ENCODE data around the gene PROX2.

PROX2 gene

GRCh38 chr14:74855021-74855420, 20.9 kb downstream of the PROX2 start:
- no peak for ATAC-seq (ENCODE audit: low read depth)
- no peak for DNase-seq (ENCODE audit: low spot score in 2 of 2)
- H3K27ac Mint-ChIP-seq: no peak overlapping the region
- peaks cover 14% of the 10 kb centered on the region for H3K4me1 Mint-ChIP-seq
- no peaks in the 10 kb centered on the region for H3K36me3 Mint-ChIP-seq
- no peaks in the 10 kb centered on the region for H3K27me3 Mint-ChIP-seq
- H3K9me3 Mint-ChIP-seq: no peaks in the 10 kb centered on the region
- no peak overlapping the region for H3K4me3 Mint-ChIP-seq

- Mint-ChIP-seq H3K27ac (peak overlapping the region; percentile 45), H3K4me3 (no peak overlapping the region), H3K27me3 (no peaks in the 10 kb centered on the region), H3K9me3 (no peaks in the 10 kb centered on the region), H3K4me1 (peaks cover 18% of the 10 kb centered on the region), H3K36me3 (no peaks in the 10 kb centered on the region)
- DNase-seq (ENCODE audit: low spot score in 2 of 2): no peak
- no peak for ATAC-seq (ENCODE audit: low read depth)
These were observed 22.4 kb downstream of the PROX2 start for GRCh38 chr14:74853581-74853980.

- no peaks in the 10 kb centered on the region for H3K36me3 Mint-ChIP-seq
- peak; percentile 31 for ATAC-seq (ENCODE audit: low read depth)
- H3K4me1 Mint-ChIP-seq: peaks cover 18% of the 10 kb centered on the region
- H3K27ac Mint-ChIP-seq: peak overlapping the region; percentile 45
- DNase-seq (ENCODE audit: low spot score in 2 of 2): no peak
- no peak overlapping the region for H3K4me3 Mint-ChIP-seq
- no peaks in the 10 kb centered on the region for H3K27me3 Mint-ChIP-seq
- H3K9me3 Mint-ChIP-seq: no peaks in the 10 kb centered on the region
These were observed 22.9 kb downstream of the PROX2 start for GRCh38 chr14:74852922-74853530.

GRCh38 chr14:74848768-74849167, 27.2 kb downstream of the PROX2 start:
- DNase-seq (ENCODE audit: low spot score in 2 of 2) (no peak), ATAC-seq (ENCODE audit: low read depth) (no peak)
- no peaks in the 10 kb centered on the region for H3K36me3 Mint-ChIP-seq
- H3K27ac Mint-ChIP-seq: no peak overlapping the region
- peaks cover 10% of the 10 kb centered on the region for H3K4me1 Mint-ChIP-seq
- H3K4me3 Mint-ChIP-seq: no peak overlapping the region
- H3K27me3 Mint-ChIP-seq: no peaks in the 10 kb centered on the region
- H3K9me3 Mint-ChIP-seq: no peaks in the 10 kb centered on the region

- Mint-ChIP-seq H3K27me3 (no peaks in the 10 kb centered on the region), H3K36me3 (no peaks in the 10 kb centered on the region), H3K27ac (no peak overlapping the region), H3K4me3 (no peak overlapping the region), H3K4me1 (peaks cover 6% of the 10 kb centered on the region), H3K9me3 (no peaks in the 10 kb centered on the region)
- no peak for DNase-seq (ENCODE audit: low spot score in 2 of 2)
- no peak for ATAC-seq (ENCODE audit: low read depth)
These were observed 28.8 kb downstream of the PROX2 start for GRCh38 chr14:74846968-74847665.

- DNase-seq (ENCODE audit: low spot score in 2 of 2) (no peak), ATAC-seq (ENCODE audit: low read depth) (no peak)
- H3K9me3 Mint-ChIP-seq: no peaks in the 10 kb centered on the region
- no peak overlapping the region for H3K4me3 Mint-ChIP-seq
- no peaks in the 10 kb centered on the region for H3K36me3 Mint-ChIP-seq
- peaks cover 14% of the 10 kb centered on the region for H3K4me1 Mint-ChIP-seq
- no peak overlapping the region for H3K27ac Mint-ChIP-seq
- H3K27me3 Mint-ChIP-seq: no peaks in the 10 kb centered on the region
These were observed 29.8 kb downstream of the PROX2 start for GRCh38 chr14:74846168-74846567.

GRCh38 chr14:74843653-74844052, 32.3 kb downstream of the PROX2 start:
- Mint-ChIP-seq H3K27me3 (no peaks in the 10 kb centered on the region), H3K4me1 (peaks cover 24% of the 10 kb centered on the region), H3K4me3 (no peak overlapping the region), H3K36me3 (no peaks in the 10 kb centered on the region), H3K27ac (peak overlapping the region; percentile 89), H3K9me3 (no peaks in the 10 kb centered on the region)
- no peak for ATAC-seq (ENCODE audit: low read depth)
- DNase-seq (ENCODE audit: low spot score in 2 of 2): no peak

- DNase-seq (ENCODE audit: low spot score in 2 of 2): peak in 1 of 2 donors; percentile 52
These were observed 34.4 kb downstream of the PROX2 start for GRCh38 chr14:74841230-74842207.

GRCh38 chr14:74840603-74841030, 35.3 kb downstream of the PROX2 start:
- DNase-seq (ENCODE audit: low spot score in 2 of 2): no peak
- H3K9me3 Mint-ChIP-seq: no peaks in the 10 kb centered on the region
- no peaks in the 10 kb centered on the region for H3K36me3 Mint-ChIP-seq
- H3K27me3 Mint-ChIP-seq: no peaks in the 10 kb centered on the region
- H3K27ac Mint-ChIP-seq: peak overlapping the region; percentile 87
- peaks cover 39% of the 10 kb centered on the region for H3K4me1 Mint-ChIP-seq
- ATAC-seq (ENCODE audit: low read depth): no peak
- no peak overlapping the region for H3K4me3 Mint-ChIP-seq

More at GRCh38 chr14:74841230-74842207, 34.4 kb downstream of the PROX2 start:
- H3K36me3 Mint-ChIP-seq: no peaks in the 10 kb centered on the region
- peaks cover 32% of the 10 kb centered on the region for H3K4me1 Mint-ChIP-seq
- peak overlapping the region; percentile 87 for H3K27ac Mint-ChIP-seq
- peak overlapping the region; percentile 56 for H3K4me3 Mint-ChIP-seq
- H3K9me3 Mint-ChIP-seq: no peaks in the 10 kb centered on the region
- peak; percentile 94 for ATAC-seq (ENCODE audit: low read depth)
- no peaks in the 10 kb centered on the region for H3K27me3 Mint-ChIP-seq

GRCh38 chr14:74838166-74838565, 37.8 kb downstream of the PROX2 start:
- Mint-ChIP-seq H3K27me3 (no peaks in the 10 kb centered on the region), H3K4me3 (peak overlapping the region; percentile 65), H3K4me1 (peaks cover 49% of the 10 kb centered on the region), H3K9me3 (no peaks in the 10 kb centered on the region), H3K27ac (peak overlapping the region; percentile 89), H3K36me3 (no peaks in the 10 kb centered on the region)
- DNase-seq (ENCODE audit: low spot score in 2 of 2) (no peak), ATAC-seq (ENCODE audit: low read depth) (no peak)

GRCh38 chr14:74836251-74836960, 39.5 kb downstream of the PROX2 start:
- DNase-seq (ENCODE audit: low spot score in 2 of 2) (no peak), ATAC-seq (ENCODE audit: low read depth) (peak; percentile 16)
- peak overlapping the region; percentile 65 for H3K4me3 Mint-ChIP-seq

GRCh38 chr14:74835645-74836250, 40.2 kb downstream of the PROX2 start:
- peaks cover 36% of the 10 kb centered on the region for H3K4me1 Mint-ChIP-seq
- ATAC-seq (ENCODE audit: low read depth) (peak; percentile 80), DNase-seq (ENCODE audit: low spot score in 2 of 2) (peak in 1 of 2 donors; percentile 15)
- peak overlapping the region; percentile 49 for H3K27ac Mint-ChIP-seq
- no peaks in the 10 kb centered on the region for H3K27me3 Mint-ChIP-seq
- no peaks in the 10 kb centered on the region for H3K36me3 Mint-ChIP-seq
- H3K4me3 Mint-ChIP-seq: peak overlapping the region; percentile 30
- no peaks in the 10 kb centered on the region for H3K9me3 Mint-ChIP-seq

More at GRCh38 chr14:74836251-74836960, 39.5 kb downstream of the PROX2 start:
- Mint-ChIP-seq H3K4me1 (peaks cover 41% of the 10 kb centered on the region), H3K27ac (peak overlapping the region; percentile 87), H3K9me3 (no peaks in the 10 kb centered on the region), H3K27me3 (no peaks in the 10 kb centered on the region), H3K36me3 (no peaks in the 10 kb centered on the region)

GRCh38 chr14:74834692-74835392, 41.1 kb downstream of the PROX2 start:
- ATAC-seq (ENCODE audit: low read depth) (no peak), DNase-seq (ENCODE audit: low spot score in 2 of 2) (no peak)
- Mint-ChIP-seq H3K27ac (peak overlapping the region; percentile 49), H3K27me3 (no peaks in the 10 kb centered on the region), H3K9me3 (no peaks in the 10 kb centered on the region), H3K4me3 (no peak overlapping the region), H3K4me1 (peaks cover 28% of the 10 kb centered on the region), H3K36me3 (peaks cover 6% of the 10 kb centered on the region)

All from memory B cell (primary cell).